KMS-11 (cell line): Measurements from ENCODE around the gene ATG10.

Experiments used
- H2AFZ ChIP-seq: fragments of 200-600 bp; sonication (generic); 2 replicates; pipeline ENCODE4 v1.6.1; 2016; ENCODE audit warnings: antibody characterized with exemption, mixed run types, low read depth
- H3K27ac ChIP-seq: fragments of 200-600 bp; sonication (generic); 2 replicates; pipeline ENCODE4 v1.6.1; 2016; ENCODE audit warnings: mild to moderate bottlenecking, mixed run types
- H3K27me3 ChIP-seq: fragments of 200-600 bp; sonication (generic); 2 replicates; pipeline ENCODE4 v1.6.1; 2017; ENCODE audit warnings: mild to moderate bottlenecking, low read depth, mixed run types, moderate library complexity; ENCODE audit not compliant: insufficient read depth
- H3K36me3 ChIP-seq: fragments of 200-600 bp; sonication (generic); 2 replicates; pipeline ENCODE4 v1.6.1; 2017; ENCODE audit warnings: mild to moderate bottlenecking, mixed run types; ENCODE audit not compliant: insufficient read depth
- H3K4me1 ChIP-seq: fragments of 200-600 bp; sonication (generic); 2 replicates; pipeline ENCODE4 v1.6.1; 2016; ENCODE audit warnings: mild to moderate bottlenecking, low read depth, mixed run types; ENCODE audit not compliant: poor library complexity, severe bottlenecking
- H3K4me2 ChIP-seq: fragments of 200-600 bp; sonication (generic); 2 replicates; pipeline ENCODE4 v1.7.0; 2016; ENCODE audit warnings: mild to moderate bottlenecking, mixed run types
- H3K4me3 ChIP-seq: fragments of 200-600 bp; sonication (generic); IDR thresholded peaks from 2 replicates; pipeline ENCODE4 v1.6.1; 2017; ENCODE audit warnings: low read depth, low read length, mixed read lengths; ENCODE audit not compliant: insufficient read depth
- H3K79me2 ChIP-seq: fragments of 200-600 bp; sonication (generic); 2 replicates; pipeline ENCODE4 v1.6.1; 2016; ENCODE audit warnings: low read depth, mixed run types; ENCODE audit not compliant: insufficient read depth
- H3K9ac ChIP-seq: fragments of 200-600 bp; sonication (generic); 2 replicates; pipeline ENCODE4 v1.6.1; 2016; ENCODE audit warnings: mild to moderate bottlenecking, mixed run types
- H4K20me1 ChIP-seq: fragments of 200-600 bp; sonication (generic); 2 replicates; pipeline ENCODE4 v1.6.1; 2016; ENCODE audit warnings: mild to moderate bottlenecking, mixed run types; ENCODE audit not compliant: insufficient read depth
- TF ChIP-seq, protein P1 (sequence below): fragments of 200-600 bp; sonication (generic); conservative IDR thresholded peaks from 2 replicates; pipeline ENCODE4 v1.6.1; 2017; ENCODE audit warnings: low read depth, mild to moderate bottlenecking, antibody characterized with exemption, low read length, moderate library complexity, mixed read lengths

Gene ATG10

DNA sequence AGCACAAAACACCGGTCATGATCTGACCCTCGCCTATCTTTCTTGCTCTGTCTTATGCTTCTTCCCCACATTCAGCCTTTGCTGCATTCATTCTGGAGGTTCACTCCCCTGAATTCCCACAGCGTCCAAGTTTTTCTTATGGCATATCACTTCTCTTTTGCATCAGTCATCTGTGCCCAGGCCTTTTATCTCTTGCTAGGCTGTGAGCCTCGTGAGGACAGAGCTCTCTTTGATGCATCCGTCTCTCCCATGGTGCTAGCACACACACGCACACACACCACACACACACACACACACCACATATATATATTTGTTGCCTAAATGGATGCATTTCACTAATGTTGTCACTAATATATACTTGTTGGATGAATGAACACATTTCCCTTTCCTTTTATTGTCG, 45.8 kb upstream of the ATG10 start:
- Histone ChIP-seq H3K4me3 (no peak overlapping the region), H3K4me1 (peaks cover 5% of the 10 kb centered on the region), H3K27ac (no peak overlapping the region), H3K4me2 (no peak overlapping the region), H4K20me1 (no peaks in the 10 kb centered on the region), H3K9ac (no peak overlapping the region), H2AFZ (no peak overlapping the region), H3K79me2 (no peaks in the 10 kb centered on the region), H3K36me3 (no peaks in the 10 kb centered on the region), H3K27me3 (no peaks in the 10 kb centered on the region)
- TF ChIP-seq, protein P1, sequence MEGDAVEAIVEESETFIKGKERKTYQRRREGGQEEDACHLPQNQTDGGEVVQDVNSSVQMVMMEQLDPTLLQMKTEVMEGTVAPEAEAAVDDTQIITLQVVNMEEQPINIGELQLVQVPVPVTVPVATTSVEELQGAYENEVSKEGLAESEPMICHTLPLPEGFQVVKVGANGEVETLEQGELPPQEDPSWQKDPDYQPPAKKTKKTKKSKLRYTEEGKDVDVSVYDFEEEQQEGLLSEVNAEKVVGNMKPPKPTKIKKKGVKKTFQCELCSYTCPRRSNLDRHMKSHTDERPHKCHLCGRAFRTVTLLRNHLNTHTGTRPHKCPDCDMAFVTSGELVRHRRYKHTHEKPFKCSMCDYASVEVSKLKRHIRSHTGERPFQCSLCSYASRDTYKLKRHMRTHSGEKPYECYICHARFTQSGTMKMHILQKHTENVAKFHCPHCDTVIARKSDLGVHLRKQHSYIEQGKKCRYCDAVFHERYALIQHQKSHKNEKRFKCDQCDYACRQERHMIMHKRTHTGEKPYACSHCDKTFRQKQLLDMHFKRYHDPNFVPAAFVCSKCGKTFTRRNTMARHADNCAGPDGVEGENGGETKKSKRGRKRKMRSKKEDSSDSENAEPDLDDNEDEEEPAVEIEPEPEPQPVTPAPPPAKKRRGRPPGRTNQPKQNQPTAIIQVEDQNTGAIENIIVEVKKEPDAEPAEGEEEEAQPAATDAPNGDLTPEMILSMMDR, result no peak

- no peak overlapping the region for H3K4me3 ChIP-seq
- no peaks in the 10 kb centered on the region for H4K20me1 ChIP-seq
- no peaks in the 10 kb centered on the region for H3K36me3 ChIP-seq
- TF ChIP-seq, protein P1, result no peak
- no peak overlapping the region for H2AFZ ChIP-seq
- H3K4me2 ChIP-seq, result no peak overlapping the region
- H3K27ac ChIP-seq, result no peak overlapping the region
- no peak overlapping the region for H3K9ac ChIP-seq
- H3K79me2 ChIP-seq, result no peaks in the 10 kb centered on the region
- no peaks in the 10 kb centered on the region; the same call in 1 of the 2 replicates for H3K27me3 ChIP-seq
- no peaks in the 10 kb centered on the region for H3K4me1 ChIP-seq
Observed at GRCh38 chr5:81936066-81936465, 35.8 kb upstream of the ATG10 start.

- Histone ChIP-seq H3K79me2 (no peaks in the 10 kb centered on the region), H3K4me2 (no peak overlapping the region), H3K27me3 (no peaks in the 10 kb centered on the region; the same call in 1 of the 2 replicates), H3K36me3 (no peaks in the 10 kb centered on the region), H3K9ac (no peak overlapping the region), H3K27ac (no peak overlapping the region), H3K4me1 (no peaks in the 10 kb centered on the region), H3K4me3 (no peak overlapping the region), H4K20me1 (no peaks in the 10 kb centered on the region), H2AFZ (no peak overlapping the region)
- TF ChIP-seq, protein P1, result no peak
Observed at GRCh38 chr5:81936750-81937149, 35.1 kb upstream of the ATG10 start.

- no peaks in the 10 kb centered on the region for H3K79me2 ChIP-seq
- H4K20me1 ChIP-seq, result no peaks in the 10 kb centered on the region
- TF ChIP-seq, protein P1, result no peak
- H3K27me3 ChIP-seq, result no peaks in the 10 kb centered on the region
- H3K4me3 ChIP-seq, result no peak overlapping the region
- H3K36me3 ChIP-seq, result no peaks in the 10 kb centered on the region
- H3K9ac ChIP-seq, result no peak overlapping the region
- H3K4me1 ChIP-seq, result no peaks in the 10 kb centered on the region
- H3K4me2 ChIP-seq, result no peak overlapping the region
- no peak overlapping the region for H3K27ac ChIP-seq
- no peak overlapping the region for H2AFZ ChIP-seq
Observed at GRCh38 chr5:81942746-81943145, 29.1 kb upstream of the ATG10 start.

- Histone ChIP-seq H3K4me2 (no peak overlapping the region), H3K27ac (no peak overlapping the region), H3K9ac (no peak overlapping the region), H3K4me3 (no peak overlapping the region), H3K4me1 (no peaks in the 10 kb centered on the region), H3K36me3 (no peaks in the 10 kb centered on the region), H3K27me3 (no peaks in the 10 kb centered on the region), H3K79me2 (no peaks in the 10 kb centered on the region), H4K20me1 (no peaks in the 10 kb centered on the region), H2AFZ (no peak overlapping the region)
- TF ChIP-seq, protein P1, result no peak
Observed at GRCh38 chr5:81948349-81948748, 23.5 kb upstream of the ATG10 start.
